ENCODE results near the gene STK10. TPM values are rescaled to one million over a fixed set of nuclear protein-coding genes. Genes with fewer than 3 reads are reported as not detected.
A peak's percentile ranks its signal among the peaks of the same experiment; 100 is the strongest.

Gene STK10
- total and polyA plus RNA-seq, 2 of the 8 experiments (the other 6 are each of a cell fraction or from before 2014, with no cell fraction given), result 10.5 to 21.4 TPM

- H3K18ac ChIP-seq (ENCODE audit: extremely low read depth, low read length), result no peak overlapping the region; the same call in 1 of the 2 replicates
- peaks cover 0 to 2% of the 10 kb centered on the region in 2 experiments for H4K20me1 ChIP-seq (replicated peaks in 1 of 2; ENCODE audit: control insufficient read depth in 1 of 2, insufficient read depth in 2 of 2, low read length in 2 of 2)
- no peak overlapping the region for H2BK20ac ChIP-seq (ENCODE audit: low read length)
- no peak overlapping the region for H3K4me3 ChIP-seq (ENCODE audit: extremely low read depth in 1 of 4, insufficient read depth in 2 of 4, low read depth in 3 of 4, low read length in 4 of 4)
- no peak overlapping the region for H3K4me2 ChIP-seq (ENCODE audit: insufficient read depth in 1 of 2, low read depth in 2 of 2, low read length in 2 of 2)
- H4K8ac ChIP-seq (ENCODE audit: extremely low read depth, insufficient read depth, low read length), result peak overlapping the region; percentile 79
- H3K27ac ChIP-seq (ENCODE audit: low read depth, low read length), result no peak overlapping the region
- no peaks in the 10 kb centered on the region for H3K4me1 ChIP-seq (replicated peaks in 1 of 4; ENCODE audit: control insufficient read depth in 3 of 4, insufficient read depth in 4 of 4, low read length in 3 of 4)
- no peak overlapping the region for H4K5ac ChIP-seq (ENCODE audit: insufficient read length, low read depth, low read length)
- H3K14ac ChIP-seq (ENCODE audit: insufficient read length), result no peak overlapping the region
- H3K4ac ChIP-seq (replicated peaks; ENCODE audit: insufficient read length, low read depth, low read length), result no peak overlapping the region
- ChIA-PET CTCF (ENCODE audit: partially characterized antibody) (interaction anchor here (0.7 to 2.0 kb wide), 2 partner anchors 9 to 20 kb away, joined by 3 to 6 read pairs; no protein-coding TSS in a partner anchor), POLR2A (ENCODE audit: partially characterized antibody) (interaction anchor here (0.7 to 1.7 kb wide), 3 partner anchors 10 to 16 kb away, joined by 3 read pairs; no protein-coding TSS in a partner anchor)
- FAIRE-seq (no peak), DNase-seq (ENCODE audit: low read depth in 1 of 2, low spot score in 2 of 2) (no peak)
- no peaks in the 10 kb centered on the region for H3K79me1 ChIP-seq (ENCODE audit: low read depth, low read length)
- H3K9me3 ChIP-seq (ENCODE audit: insufficient read depth in 2 of 2, low read depth in 1 of 2, low read length in 1 of 2), result no peaks in the 10 kb centered on the region
- H3K27me3 ChIP-seq (replicated peaks in 1 of 4; ENCODE audit: control insufficient read depth in 3 of 4, extremely low read depth in 1 of 4, insufficient read depth in 3 of 4, low read length in 3 of 4), result no peaks in the 10 kb centered on the region
- H2AFZ ChIP-seq (ENCODE audit: low read length), result no peak overlapping the region
- no peak overlapping the region for H2BK12ac ChIP-seq (ENCODE audit: low read depth, low read length)
- no peak overlapping the region for H2BK120ac ChIP-seq (replicated peaks; ENCODE audit: low read depth, low read length)
- peaks cover 0 to 2% (median 0%) of the 10 kb centered on the region in 4 experiments; a peak in 1 of 8 replicates for H3K36me3 ChIP-seq (ENCODE audit: control insufficient read depth in 2 of 4, insufficient read depth in 4 of 4, low read length in 3 of 4)
- H3K56ac ChIP-seq (replicated peaks; ENCODE audit: insufficient read length, low read depth, low read length), result no peak overlapping the region
- H2BK15ac ChIP-seq (ENCODE audit: low read length), result no peak overlapping the region
- H3K23me2 ChIP-seq (ENCODE audit: low read depth, low read length), result peaks cover 9% of the 10 kb centered on the region; the same call in 1 of the 2 replicates
- WGBS, 2 experiments (ENCODE audit: extremely low coverage in 1 of 2, insufficient coverage in 1 of 2, insufficient read length in 1 of 2, insufficient replicate concordance in 2 of 2, low coverage in 1 of 2, low lambda C conversion rate in 2 of 2, missing lambda C conversion rate in 1 of 2), result 92% methylated on average over 14 of the region's 14 CpGs; no CpG with 5 or more reads in 1 of the 2 experiments
- H4K91ac ChIP-seq (replicated peaks; ENCODE audit: insufficient read length, low read length), result peak overlapping the region; percentile 69
- no peak overlapping the region for H2AK5ac ChIP-seq (ENCODE audit: low read depth, low read length)
- no peaks in the 10 kb centered on the region for H3K79me2 ChIP-seq (ENCODE audit: control insufficient read depth in 1 of 2, insufficient read depth in 2 of 2, low read length in 2 of 2)
- no peak overlapping the region for H2BK5ac ChIP-seq (ENCODE audit: low read depth, low read length)
- H3K23ac ChIP-seq (ENCODE audit: insufficient read length), result no peak overlapping the region
- no peak overlapping the region for H3K9ac ChIP-seq (replicated peaks in 1 of 4; ENCODE audit: extremely low read depth in 1 of 4, low read depth in 3 of 4, low read length in 3 of 4)
- TF ChIP-seq TAF7 (optimal IDR thresholded peaks at IDR 0.05; ENCODE audit: borderline replicate concordance, low read depth, low read length), result no peak
- TF ChIP-seq CBX8 (IDR thresholded peaks at IDR 0.05; ENCODE audit: borderline replicate concordance, low read depth, low read length), result no peak
- no peak for TF ChIP-seq SIN3A (conservative IDR thresholded peaks at IDR 0.05 in 1 of 2, IDR thresholded peaks at IDR 0.05 in 1 of 2; ENCODE audit: low read depth in 1 of 2, low read length in 2 of 2)
- TF ChIP-seq EZH2 (IDR thresholded peaks at IDR 0.05; ENCODE audit: low read depth, low read length, severe bottlenecking), result no peak
- TF ChIP-seq GABPA (IDR thresholded peaks at IDR 0.05; ENCODE audit: borderline replicate concordance, insufficient read depth, low read length), result no peak
- no peak for TF ChIP-seq POU5F1 (IDR thresholded peaks at IDR 0.05; ENCODE audit: low read depth, low read length)
- TF ChIP-seq EP300 (IDR thresholded peaks at IDR 0.05; ENCODE audit: borderline replicate concordance in 1 of 2, low read depth in 2 of 2, low read length in 2 of 2), result no peak
- no peak for TF ChIP-seq E2F6 (IDR thresholded peaks at IDR 0.05)
- TF ChIP-seq EGR1 (IDR thresholded peaks at IDR 0.05; ENCODE audit: borderline replicate concordance, low read depth, low read length), result no peak
- no peak for TF ChIP-seq TBP (IDR thresholded peaks at IDR 0.05; ENCODE audit: low read depth, low read length)
- no peak for TF ChIP-seq TCF12 (IDR thresholded peaks at IDR 0.05; ENCODE audit: low read depth, low read length)
Observed at GRCh38 chr5:172086194-172086975, 101.6 kb downstream of the STK10 start.

Measured in H1 (cell line).